ENCODE measurements around the gene USP15.

USP15 gene

DNA sequence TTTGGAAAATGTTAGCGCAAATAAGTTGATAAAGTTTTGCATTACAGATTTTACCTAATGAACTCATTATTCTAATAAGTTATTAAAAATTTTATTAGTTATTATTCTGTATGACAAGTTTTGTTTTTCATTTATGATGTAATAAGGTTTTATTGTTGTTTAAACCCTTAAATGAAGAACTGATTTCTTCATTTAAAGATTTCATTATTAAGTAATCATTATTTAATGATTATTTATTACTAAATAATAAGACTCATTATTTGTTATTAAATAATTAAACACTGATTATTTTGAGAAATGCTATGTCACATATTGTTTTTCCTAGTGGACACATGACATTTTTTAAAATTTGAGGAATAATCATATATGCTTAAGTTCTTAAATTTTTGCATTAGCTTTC, 34.2 kb downstream of the USP15 start:
- no peak for DNase-seq (ENCODE audit: extremely low read depth, low read depth)
- TF ChIP-seq CTCF (IDR thresholded peaks at IDR 0.05; ENCODE audit: low read depth, low read length): no peak

GRCh38 chr12:62296001-62296400, 35.8 kb downstream of the USP15 start:
- TF ChIP-seq CTCF (IDR thresholded peaks at IDR 0.05; ENCODE audit: low read depth, low read length): no peak
- no peak for DNase-seq (ENCODE audit: extremely low read depth, low read depth)

DNA sequence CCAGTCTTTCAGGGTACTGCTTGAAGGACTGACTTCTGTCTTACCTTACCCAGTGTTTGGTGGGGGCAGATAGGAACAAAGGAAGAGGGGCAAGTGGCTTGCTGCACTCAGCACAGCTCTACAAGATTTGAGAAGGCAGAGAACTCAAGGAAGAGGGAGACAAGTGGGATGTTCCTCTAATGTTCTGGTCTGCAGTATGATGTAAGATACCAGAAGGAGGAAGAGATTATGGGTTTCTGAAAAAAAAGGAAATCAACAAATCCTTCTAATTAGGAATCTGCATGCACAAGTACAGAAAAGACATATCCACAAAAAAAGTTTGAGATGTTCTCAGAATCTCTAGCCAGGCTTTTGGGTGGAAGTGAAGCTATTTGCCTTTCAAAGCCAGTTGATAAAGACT, 37.1 kb downstream of the USP15 start:
- no peak for DNase-seq (ENCODE audit: extremely low read depth, low read depth)
- TF ChIP-seq CTCF (IDR thresholded peaks at IDR 0.05; ENCODE audit: low read depth, low read length): no peak

DNA sequence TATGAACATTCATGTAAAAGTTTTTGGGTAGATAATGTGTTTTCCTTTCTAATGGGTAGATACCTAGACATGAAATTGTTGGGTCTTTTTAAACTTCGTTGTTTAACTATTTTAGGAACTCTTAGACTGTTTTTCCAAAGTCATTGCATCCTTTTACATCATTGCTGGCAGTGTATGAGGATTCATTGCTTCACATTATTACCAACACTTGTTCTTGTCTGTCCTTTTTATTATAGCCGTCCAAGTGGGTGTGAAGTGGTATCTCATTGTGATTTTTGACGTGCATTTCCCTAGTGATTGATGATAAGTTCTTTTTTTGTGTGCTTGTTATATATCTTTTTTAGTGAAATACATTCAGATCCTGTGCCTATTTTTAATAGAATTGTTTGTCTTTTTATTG, 39.4 kb downstream of the USP15 start:
- TF ChIP-seq CTCF (IDR thresholded peaks at IDR 0.05; ENCODE audit: low read depth, low read length): no peak
- no peak for DNase-seq (ENCODE audit: extremely low read depth, low read depth)

GRCh38 chr12:62301080-62301798, 41.0 kb downstream of the USP15 start:
- TF ChIP-seq CTCF (IDR thresholded peaks at IDR 0.05; ENCODE audit: low read depth, low read length): no peak
- DNase-seq (ENCODE audit: extremely low read depth, low read depth): no peak

- no peak for DNase-seq (ENCODE audit: extremely low read depth, low read depth)
- TF ChIP-seq CTCF (IDR thresholded peaks at IDR 0.05; ENCODE audit: low read depth, low read length): no peak
Observed at GRCh38 chr12:62301799-62302133, 41.6 kb downstream of the USP15 start.

- no peak for DNase-seq (ENCODE audit: extremely low read depth, low read depth)
- no peak for TF ChIP-seq CTCF (IDR thresholded peaks at IDR 0.05; ENCODE audit: low read depth, low read length)
Observed at GRCh38 chr12:62304560-62304959, 44.4 kb downstream of the USP15 start.
